Measurements from ENCODE around the gene RAB3C.

- TF ChIP-seq CTCF (IDR thresholded peaks at IDR 0.05; ENCODE audit: insufficient read depth, low read depth, low read length) (no peak), EZH2 (IDR thresholded peaks at IDR 0.05; ENCODE audit: insufficient read depth, low read length) (no peak)
Observed at GRCh38 chr5:58687079-58687478, 104.2 kb downstream of the RAB3C start.
